Fibroblast of pulmonary artery (primary cell): ENCODE measurements around the gene FAM149B1.

Experiments used
- DNase-seq: peaks from one replicate; pipeline ENCODE4 v3.0.0-alpha.2; 2010; ENCODE audit warnings: low read depth
- H3K4me3 ChIP-seq: replicated peaks from 2 replicates; pipeline ENCODE4 v1.5.1; 2011; ENCODE audit warnings: low read depth, mild to moderate bottlenecking, control low read depth, low read length, moderate library complexity
- TF ChIP-seq, protein P1 (sequence below): IDR thresholded peaks from 2 replicates; pipeline ENCODE4 v1.5.1; 2011; ENCODE audit warnings: mild to moderate bottlenecking, control low read depth, low read length, inconsistent platforms; ENCODE audit errors: missing control alignments

The FAM149B1 gene

DNA sequence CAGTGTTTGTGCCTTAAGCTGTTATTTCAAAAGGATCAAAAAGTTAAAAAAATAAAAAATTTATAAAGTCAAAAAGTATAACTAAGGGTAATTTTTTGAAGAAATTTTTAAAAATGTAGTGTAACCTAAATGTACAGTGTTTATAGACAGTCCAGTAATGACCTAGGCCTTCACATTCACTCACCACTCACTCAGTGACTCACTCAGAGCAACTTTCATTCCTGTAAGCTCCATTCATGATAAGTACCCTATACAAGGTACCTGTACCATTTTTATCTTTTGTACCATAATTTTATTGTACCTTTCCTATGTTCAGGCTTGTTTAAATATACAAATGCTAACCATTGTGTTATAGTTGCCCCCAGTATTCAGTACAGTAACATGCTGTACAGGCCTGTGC lies 57.6 kb downstream of the FAM149B1 start:
- TF ChIP-seq, protein P1, sequence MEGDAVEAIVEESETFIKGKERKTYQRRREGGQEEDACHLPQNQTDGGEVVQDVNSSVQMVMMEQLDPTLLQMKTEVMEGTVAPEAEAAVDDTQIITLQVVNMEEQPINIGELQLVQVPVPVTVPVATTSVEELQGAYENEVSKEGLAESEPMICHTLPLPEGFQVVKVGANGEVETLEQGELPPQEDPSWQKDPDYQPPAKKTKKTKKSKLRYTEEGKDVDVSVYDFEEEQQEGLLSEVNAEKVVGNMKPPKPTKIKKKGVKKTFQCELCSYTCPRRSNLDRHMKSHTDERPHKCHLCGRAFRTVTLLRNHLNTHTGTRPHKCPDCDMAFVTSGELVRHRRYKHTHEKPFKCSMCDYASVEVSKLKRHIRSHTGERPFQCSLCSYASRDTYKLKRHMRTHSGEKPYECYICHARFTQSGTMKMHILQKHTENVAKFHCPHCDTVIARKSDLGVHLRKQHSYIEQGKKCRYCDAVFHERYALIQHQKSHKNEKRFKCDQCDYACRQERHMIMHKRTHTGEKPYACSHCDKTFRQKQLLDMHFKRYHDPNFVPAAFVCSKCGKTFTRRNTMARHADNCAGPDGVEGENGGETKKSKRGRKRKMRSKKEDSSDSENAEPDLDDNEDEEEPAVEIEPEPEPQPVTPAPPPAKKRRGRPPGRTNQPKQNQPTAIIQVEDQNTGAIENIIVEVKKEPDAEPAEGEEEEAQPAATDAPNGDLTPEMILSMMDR: no peak
- no peak overlapping the region for H3K4me3 ChIP-seq
- DNase-seq: no peak

DNA sequence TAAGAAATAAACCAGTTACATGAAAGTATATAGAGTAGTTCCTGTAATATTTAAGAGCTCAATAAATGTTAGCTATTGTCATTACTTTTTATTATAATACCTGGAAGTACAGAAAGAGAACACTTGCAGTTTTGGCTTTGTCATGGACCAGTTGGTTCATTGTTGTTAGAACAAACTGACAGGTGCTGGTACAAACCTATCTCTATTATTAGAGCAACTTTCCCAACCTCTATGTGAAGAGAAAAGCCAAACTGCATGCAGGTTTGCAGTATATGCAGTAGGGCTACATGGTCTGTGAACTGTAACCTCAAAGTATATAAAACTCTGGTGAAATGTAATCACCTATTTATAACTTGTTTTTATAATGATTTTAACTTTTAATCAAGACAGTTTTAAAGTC lies 58.7 kb downstream of the FAM149B1 start:
- no peak overlapping the region for H3K4me3 ChIP-seq
- no peak for DNase-seq
- TF ChIP-seq, protein P1: no peak

DNA sequence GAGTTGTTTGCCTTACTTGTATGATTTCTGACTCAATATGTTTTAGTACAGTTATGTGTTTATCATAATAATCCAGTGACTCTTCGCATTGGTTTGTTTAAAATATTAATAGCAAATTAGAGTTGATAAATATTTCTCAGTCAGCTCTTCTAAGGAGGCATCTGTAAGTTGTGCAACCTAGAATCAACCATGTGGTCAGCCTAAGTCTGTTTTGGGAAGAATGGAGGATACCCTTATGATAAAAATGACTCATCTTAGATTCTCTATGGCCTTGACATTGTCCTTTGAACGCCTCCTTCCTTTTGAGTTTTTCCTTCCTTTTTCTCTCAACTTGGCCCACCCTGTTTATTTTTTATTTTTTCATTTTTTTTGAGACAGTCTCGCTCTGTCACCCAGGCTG lies 60.3 kb downstream of the FAM149B1 start:
- H3K4me3 ChIP-seq: no peak overlapping the region
- TF ChIP-seq, protein P1: no peak
- peak; percentile 68 for DNase-seq

DNA sequence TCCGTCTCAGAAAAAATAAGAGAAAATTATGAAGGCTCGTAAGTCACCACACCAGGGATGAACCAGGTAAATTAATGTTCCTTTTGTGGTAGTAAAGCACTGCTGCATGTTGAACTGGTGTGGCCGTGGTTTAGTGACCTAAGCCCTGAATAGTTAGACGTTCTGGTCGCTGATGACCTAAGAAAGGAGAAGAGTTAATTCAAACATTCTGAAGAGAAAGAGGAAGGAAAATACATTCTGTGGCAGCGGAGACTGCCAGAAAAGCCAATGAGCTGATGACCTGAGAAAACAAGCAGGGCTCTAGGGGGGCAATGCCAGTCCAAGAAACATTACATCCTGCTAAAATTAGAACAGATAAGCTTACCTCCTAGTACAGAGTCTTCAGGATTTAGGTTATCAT lies 61.6 kb downstream of the FAM149B1 start:
- TF ChIP-seq, protein P1: no peak
- DNase-seq: no peak
- H3K4me3 ChIP-seq: no peak overlapping the region

DNA sequence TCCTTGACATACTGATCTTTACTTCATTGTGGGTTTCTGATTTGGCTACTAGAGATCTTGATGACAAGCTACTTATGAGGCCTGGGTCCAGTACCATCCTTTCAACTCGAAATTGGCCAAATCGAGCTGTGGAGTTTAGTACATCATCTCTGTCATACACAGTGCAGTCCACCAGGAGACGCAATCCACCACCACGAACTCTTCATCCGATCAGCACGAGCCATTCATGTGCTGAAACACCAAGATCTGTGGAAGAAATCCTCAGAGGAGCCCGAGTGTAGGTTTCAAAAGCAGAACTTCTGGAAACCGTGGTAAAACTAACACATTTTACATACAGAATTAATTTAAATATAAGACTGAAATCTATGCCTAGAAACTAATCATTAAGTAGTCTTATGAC lies 65.0 kb downstream of the FAM149B1 start:
- TF ChIP-seq, protein P1: no peak
- DNase-seq: no peak
- no peak overlapping the region for H3K4me3 ChIP-seq

DNA sequence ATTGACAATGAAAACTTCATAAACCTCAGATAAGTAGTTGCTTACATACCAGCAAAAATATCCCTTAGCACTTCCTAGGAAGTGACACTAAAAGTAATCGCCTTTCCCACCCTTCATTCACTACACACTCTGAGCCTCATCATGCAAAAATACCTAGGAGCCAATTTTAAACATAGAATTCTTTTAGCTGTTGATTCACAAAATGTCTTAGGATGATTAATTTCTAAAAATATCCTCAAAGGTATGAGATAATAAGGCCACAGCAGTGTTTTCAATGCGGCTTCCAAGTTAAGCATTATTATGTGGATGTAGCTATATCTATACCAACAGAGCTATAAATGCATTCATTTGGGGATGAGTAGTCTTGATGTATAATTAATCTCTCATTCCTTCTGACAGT lies 66.0 kb downstream of the FAM149B1 start:
- no peak overlapping the region for H3K4me3 ChIP-seq
- TF ChIP-seq, protein P1: no peak
- DNase-seq: no peak

DNA sequence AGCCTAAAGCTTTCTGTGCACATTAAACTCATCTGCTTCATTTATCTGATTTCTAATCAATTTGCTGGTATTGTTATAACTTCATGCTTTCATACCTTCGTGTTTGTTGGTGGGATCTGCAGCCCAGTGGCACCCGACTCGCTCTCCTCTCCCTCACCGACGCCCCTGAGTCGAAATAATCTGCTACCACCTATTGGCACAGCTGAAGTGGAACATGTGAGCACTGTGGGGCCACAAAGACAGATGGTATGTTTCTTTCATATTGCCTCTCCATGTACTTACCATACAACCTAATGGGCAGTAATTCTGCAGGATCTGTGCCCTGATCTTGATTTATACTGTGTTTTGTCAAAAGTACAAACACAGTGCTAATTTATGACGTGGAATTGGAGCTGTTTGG lies 66.8 kb downstream of the FAM149B1 start:
- no peak for DNase-seq
- H3K4me3 ChIP-seq: no peak overlapping the region
- TF ChIP-seq, protein P1: no peak
